Measurements from ENCODE around the gene MSANTD2.

Gene MSANTD2

GRCh38 chr11:124823512-124824376 is 23.5 kb upstream of the MSANTD2 start:
- no peak for TF ChIP-seq CTCF (IDR thresholded peaks at IDR 0.05; ENCODE audit: insufficient read depth, low read depth, low read length, missing control alignments)
- no peak overlapping the region for H3K4me3 ChIP-seq (ENCODE audit: low read depth, low read length)
- DNase-seq (ENCODE audit: low read depth) = no peak

- TF ChIP-seq CTCF (IDR thresholded peaks at IDR 0.05; ENCODE audit: insufficient read depth, low read depth, low read length, missing control alignments) = no peak
- no peak for DNase-seq (ENCODE audit: low read depth)
- no peak overlapping the region for H3K4me3 ChIP-seq (ENCODE audit: low read depth, low read length)
Measured at GRCh38 chr11:124821995-124822730, 22.0 kb upstream of the MSANTD2 start.

GRCh38 chr11:124817036-124817435 is 16.8 kb upstream of the MSANTD2 start:
- no peak for DNase-seq (ENCODE audit: low read depth)
- no peak for TF ChIP-seq CTCF (IDR thresholded peaks at IDR 0.05; ENCODE audit: insufficient read depth, low read depth, low read length, missing control alignments)
- H3K4me3 ChIP-seq (ENCODE audit: low read depth, low read length) = no peak overlapping the region

- TF ChIP-seq CTCF (IDR thresholded peaks at IDR 0.05; ENCODE audit: insufficient read depth, low read depth, low read length, missing control alignments) = no peak
- no peak for DNase-seq (ENCODE audit: low read depth)
- no peak overlapping the region for H3K4me3 ChIP-seq (ENCODE audit: low read depth, low read length)
Measured at GRCh38 chr11:124814739-124815138, 14.5 kb upstream of the MSANTD2 start.

- no peak for DNase-seq (ENCODE audit: low read depth)
- no peak for TF ChIP-seq CTCF (IDR thresholded peaks at IDR 0.05; ENCODE audit: insufficient read depth, low read depth, low read length, missing control alignments)
- H3K4me3 ChIP-seq (ENCODE audit: low read depth, low read length) = no peak overlapping the region
Measured at GRCh38 chr11:124812876-124813275, 12.7 kb upstream of the MSANTD2 start.

- no peak for DNase-seq (ENCODE audit: low read depth)
- no peak for TF ChIP-seq CTCF (IDR thresholded peaks at IDR 0.05; ENCODE audit: insufficient read depth, low read depth, low read length, missing control alignments)
- H3K4me3 ChIP-seq (ENCODE audit: low read depth, low read length) = no peak overlapping the region
Measured at GRCh38 chr11:124811399-124812125, 11.4 kb upstream of the MSANTD2 start.
